IMR-90 (cell line): ENCODE data around the gene MEF2B. TPM values are rescaled to one million over a fixed set of nuclear protein-coding genes. Genes with fewer than 3 reads are reported as not detected.

Experiments used
- ATAC-seq: fragments of 200-7000 bp; cut with Tn5 transposase; 2 replicates; pipeline ENCODE4 v1.9.1; 2020; ENCODE audit warnings: low read depth, mild to moderate bottlenecking, moderate library complexity
- BruUV-seq: library from RNA; stranded (reverse); fragments of 400-500 nt; replicated peaks from 2 replicates; lab custom pipeline; 2021; lab: Mats Ljungman, UMichigan
- CTCF ChIA-PET: fragments of 300-600 bp; formaldehyde crosslinking; extraction: SDS; loops from one replicate; lab custom pipeline; 2021; ENCODE audit warnings: antibody characterized with exemption; lab: Yijun Ruan, JAX
- POLR2A ChIA-PET: fragments of 300-600 bp; sonication (Branson Sonifier 250); formaldehyde crosslinking; loops from one replicate; lab custom pipeline; 2022; ENCODE audit warnings: antibody characterized with exemption; ENCODE audit not compliant: unreplicated experiment; lab: Charles Lee
- DNase-seq: peaks from one replicate; pipeline ENCODE4 v3.0.0; 2013
- H2AFZ ChIP-seq: replicated peaks from 2 replicates; pipeline ENCODE3; 2013; ENCODE audit warnings: low read length, mild to moderate bottlenecking; ENCODE audit not compliant: poor library complexity
- H2AK5ac ChIP-seq: 2 replicates; pipeline ENCODE4 v1.6.1; 2013; ENCODE audit warnings: low read depth, low read length, inconsistent platforms
- H2AK9ac ChIP-seq: replicated peaks from 2 replicates; pipeline ENCODE3; 2013; ENCODE audit warnings: mild to moderate bottlenecking, low read depth, low read length, moderate library complexity; ENCODE audit not compliant: poor library complexity
- H2BK120ac ChIP-seq: 2 replicates; pipeline ENCODE4 v1.6.1; 2013; ENCODE audit warnings: low read depth, low read length, inconsistent platforms
- H2BK15ac ChIP-seq: 3 replicates; pipeline ENCODE4 v1.6.1; 2013; ENCODE audit warnings: low read depth, low read length, inconsistent platforms
- H2BK20ac ChIP-seq: 2 replicates; pipeline ENCODE4 v1.6.1; 2013; ENCODE audit warnings: low read depth, mild to moderate bottlenecking, inconsistent platforms, low read length, moderate library complexity
- H2BK5ac ChIP-seq: 2 replicates; pipeline ENCODE4 v1.6.1; 2013; ENCODE audit warnings: mild to moderate bottlenecking, low read depth, low read length, inconsistent platforms; ENCODE audit not compliant: poor library complexity, severe bottlenecking
- H3K14ac ChIP-seq: replicated peaks from 2 replicates; pipeline ENCODE4 v1.6.1; 2013; ENCODE audit warnings: low read depth, low read length, inconsistent platforms
- H3K18ac ChIP-seq: 2 replicates; pipeline ENCODE4 v1.6.1; 2013; ENCODE audit warnings: low read depth, low read length, control low read depth
- H3K23ac ChIP-seq: 2 replicates; pipeline ENCODE4 v1.6.1; 2013; ENCODE audit warnings: low read depth, low read length, inconsistent platforms
- H3K27ac ChIP-seq: 2 replicates; pipeline ENCODE4 v1.5.1; 2013; ENCODE audit warnings: mild to moderate bottlenecking, control low read depth, low read length; ENCODE audit not compliant: insufficient read depth
- H3K27me3 ChIP-seq: 2 replicates; pipeline ENCODE4 v1.6.1; 2013; ENCODE audit warnings: low read length; ENCODE audit not compliant: control insufficient read depth, insufficient read depth
- H3K36me3 ChIP-seq: 2 replicates; pipeline ENCODE4 v1.6.1; 2013; ENCODE audit warnings: low read length, mixed read lengths; ENCODE audit not compliant: control insufficient read depth, insufficient read depth
- H3K4ac ChIP-seq: 2 replicates; pipeline ENCODE4 v1.6.1; 2013; ENCODE audit warnings: low read depth, low read length, inconsistent platforms
- H3K4me1 ChIP-seq: 2 replicates; pipeline ENCODE4 v1.6.1; 2013; ENCODE audit warnings: low read length, mixed read lengths; ENCODE audit not compliant: control insufficient read depth, insufficient read depth
- H3K4me2 ChIP-seq: 2 replicates; pipeline ENCODE4 v1.6.1; 2013; ENCODE audit warnings: low read depth, mild to moderate bottlenecking, control low read depth, low read length, moderate library complexity
- H3K4me3 ChIP-seq: 2 replicates; pipeline ENCODE4 v1.5.1; 2013; ENCODE audit warnings: low read depth, mild to moderate bottlenecking, control low read depth, low read length, moderate library complexity; ENCODE audit not compliant: insufficient read depth
- H3K56ac ChIP-seq: 2 replicates; pipeline ENCODE4 v1.6.1; 2013; ENCODE audit warnings: low read length, inconsistent platforms; ENCODE audit not compliant: insufficient read depth; ENCODE audit errors: extremely low read depth
- H3K79me1 ChIP-seq, 2 experiments: 2 replicates each; pipeline ENCODE4 v1.6.1; 2013; ENCODE audit warnings: low read length in 2 of 2, inconsistent platforms in 1 of 2, low read depth in 1 of 2
- H3K9ac ChIP-seq: 2 replicates; pipeline ENCODE4 v1.6.1; 2013; ENCODE audit warnings: low read depth, low read length, control low read depth
- H3K9me1 ChIP-seq: 2 replicates; pipeline ENCODE4 v1.6.1; 2013; ENCODE audit warnings: low read length, inconsistent platforms; ENCODE audit not compliant: insufficient read depth
- H3K9me3 ChIP-seq: 2 replicates; pipeline ENCODE4 v1.6.1; 2013; ENCODE audit warnings: low read length; ENCODE audit not compliant: control insufficient read depth, insufficient read depth
- H4K20me1 ChIP-seq: 2 replicates; pipeline ENCODE4 v1.6.1; 2013; ENCODE audit warnings: low read length, inconsistent platforms; ENCODE audit not compliant: insufficient read depth
- H4K5ac ChIP-seq: 2 replicates; pipeline ENCODE4 v1.6.1; 2013; ENCODE audit warnings: mild to moderate bottlenecking, low read depth, low read length, control low read depth
- H4K8ac ChIP-seq, 2 experiments: 2 replicates each; pipeline ENCODE4 v1.6.1; 2013; ENCODE audit warnings: low read depth in 2 of 2, low read length in 2 of 2, control low read depth in 1 of 2, inconsistent platforms in 1 of 2
- H4K91ac ChIP-seq: 2 replicates; pipeline ENCODE4 v1.6.1; 2013; ENCODE audit warnings: low read depth, low read length, inconsistent platforms; ENCODE audit not compliant: insufficient read depth
- BHLHE40 ChIP-seq: fragments of 150-350 bp; IDR thresholded peaks from 2 replicates; pipeline ENCODE4 v1.6.1; 2016; ENCODE audit warnings: mild to moderate bottlenecking, low read depth, low read length
- CEBPB ChIP-seq: IDR thresholded peaks from 2 replicates; pipeline ENCODE4 v1.6.1; 2012; ENCODE audit warnings: low read depth, low read length, improper control_type of control experiment
- CHD1 ChIP-seq: IDR thresholded peaks from 2 replicates; pipeline ENCODE4 v1.6.1; 2012; ENCODE audit warnings: low read depth, low read length, improper control_type of control experiment
- FOS ChIP-seq: fragments of 150-350 bp; IDR thresholded peaks from 2 replicates; pipeline ENCODE4 v1.6.1; 2016; ENCODE audit warnings: low read depth, low read length
- MXI1 ChIP-seq: IDR thresholded peaks from 2 replicates; pipeline ENCODE4 v1.6.1; 2012; ENCODE audit warnings: low read depth, mild to moderate bottlenecking, low read length, moderate library complexity, borderline replicate concordance
- NFE2L2 ChIP-seq: fragments of 150-350 bp; IDR thresholded peaks from 2 replicates; pipeline ENCODE4 v1.6.1; 2016; ENCODE audit warnings: low read depth, mild to moderate bottlenecking, low read length
- POLR2A ChIP-seq: IDR thresholded peaks from 2 replicates; pipeline ENCODE4 v1.6.1; 2012; ENCODE audit warnings: mild to moderate bottlenecking, low read depth, low read length
- RAD21 ChIP-seq: IDR thresholded peaks from 2 replicates; pipeline ENCODE4 v1.6.1; 2012; ENCODE audit warnings: low read length, improper control_type of control experiment
- RFX5 ChIP-seq: IDR thresholded peaks from 2 replicates; pipeline ENCODE4 v1.8.0; 2012; ENCODE audit warnings: low read depth, mild to moderate bottlenecking, low read length, moderate library complexity
- SMC3 ChIP-seq: fragments of 150-350 bp; IDR thresholded peaks from 2 replicates; pipeline ENCODE4 v1.6.1; 2016; ENCODE audit warnings: low read depth, mild to moderate bottlenecking, antibody characterized with exemption, low read length, moderate library complexity
- USF2 ChIP-seq: fragments of 150-350 bp; IDR thresholded peaks from 2 replicates; pipeline ENCODE4 v1.6.1; 2017; ENCODE audit warnings: mild to moderate bottlenecking, antibody characterized with exemption, low read length, low read depth
- WGBS, 2 experiments: methylation state at CpG; one replicate each; pipeline versions ENCODE4 v1.1.5 to v1.1.7; 2013; ENCODE audit warnings: missing lambda C conversion rate in 2 of 2; ENCODE audit not compliant: insufficient read length in 1 of 2; ENCODE audit errors: extremely low coverage in 2 of 2; 5-methylcytosine and 5-hydroxymethylcytosine counted together
- dilution Hi-C: fragments of 300-500 bp; cut with HindIII; formaldehyde crosslinking; loops from one replicate; pipeline ENCODE4 v1.14.3; 2018; ENCODE audit warnings: low sequenced_read_pairs; ENCODE audit not compliant: unreplicated experiment
- in situ Hi-C: fragments of 300-500 bp; cut with MboI; formaldehyde crosslinking; loops from 3 replicates; pipeline ENCODE4 v1.14.3; 2019; ENCODE audit warnings: low sequenced_read_pairs, inconsistent platforms, mixed read lengths
- intact Hi-C: fragments of 100-400 bp; cut with micrococcal nuclease; formaldehyde crosslinking; loops from 2 replicates; pipeline ENCODE4 v1.10.0; 2022
- polyA plus RNA-seq, 3 experiments: library from polyadenylated mRNA; depleted of rRNA; stranded (reverse); fragments of >200 nt; gene quantifications; 2 replicates each; pipeline ENCODE4 v1.2.3, GENCODE V29; 2012; ENCODE audit warnings: low replicate concordance in 1 of 3
- total RNA-seq: library from RNA; depleted of rRNA; stranded (reverse); fragments of >200 nt; gene quantifications from 2 replicates; pipeline ENCODE4 v1.2.3, GENCODE V29; 2012

Gene MEF2B
- total and polyA plus RNA-seq, 2 of the 4 experiments (the other 2 are of a cell fraction), result 0.18 to 0.94 TPM

GRCh38 chr19:19139876-19140229 is 30.2 kb downstream of the MEF2B start:
- Histone ChIP-seq H3K4me1 (peaks cover 6% of the 10 kb centered on the region; the same call in 1 of the 2 replicates), H2AK9ac (peak overlapping the region; percentile 70), H4K8ac (no peak overlapping the region), H2AK5ac (no peak overlapping the region), H3K4me3 (no peak overlapping the region), H4K5ac (no peak overlapping the region), H3K56ac (no peak overlapping the region), H3K9me3 (no peaks in the 10 kb centered on the region), H2BK20ac (no peak overlapping the region), H3K4me2 (no peak overlapping the region), H3K4ac (no peak overlapping the region), H2BK5ac (no peak overlapping the region), H2AFZ (peak overlapping the region; percentile 33), H3K9me1 (no peaks in the 10 kb centered on the region), H3K14ac (no peak overlapping the region), H3K23ac (no peak overlapping the region), H3K36me3 (no peaks in the 10 kb centered on the region), H2BK15ac (no peak overlapping the region), H3K27ac (no peak overlapping the region), H3K18ac (no peak overlapping the region), H2BK120ac (no peak overlapping the region), H3K9ac (no peak overlapping the region), H3K27me3 (no peaks in the 10 kb centered on the region), H3K79me1 (peaks cover 8 to 19% of the 10 kb centered on the region in 2 experiments; a peak in 3 of 4 replicates), H4K91ac (no peak overlapping the region), H4K20me1 (peaks cover 4% of the 10 kb centered on the region; the same call in 1 of the 2 replicates)
- TF ChIP-seq FOS (no peak), NFE2L2 (no peak), RAD21 (no peak), CHD1 (no peak), CEBPB (no peak), POLR2A (no peak), RFX5 (no peak), SMC3 (no peak), USF2 (no peak), MXI1 (no peak), BHLHE40 (no peak)
- ATAC-seq, result no peak
- DNase-seq, result no peak
- intact Hi-C loops, result loop anchor here (1.0 to 10.0 kb wide), 3 partner anchors 77 to 185 kb away; partner anchors contain the start of genes MAU2, SLC25A42 and SUGP1
- BruUV-seq, result no TSS peak
- 50% methylated on average over 2 of the region's 5 CpGs; no CpG with 5 or more reads in 1 of the 2 experiments for WGBS, 2 experiments
- dilution Hi-C loops, result no loop called here
- in situ Hi-C loops, result no loop called here
- ChIA-PET CTCF (no interaction called here), POLR2A (no interaction called here)
